OCI-LY7 (cell line): Measurements from ENCODE around the gene ELOVL6.

ENCODE experiments used
- CTCF ChIP-seq: fragments of 200-600 bp; sonication (generic); conservative IDR thresholded peaks from 2 replicates; pipeline ENCODE4 v1.5.1; 2014; ENCODE audit warnings: mild to moderate bottlenecking, antibody characterized with exemption, low read length, moderate library complexity, mixed read lengths
- EZH2phosphoT487 ChIP-seq: fragments of 200-600 bp; sonication (generic); IDR thresholded peaks from 2 replicates; pipeline ENCODE4 v1.6.1; 2018; ENCODE audit warnings: low read depth, borderline replicate concordance, mild to moderate bottlenecking, mixed run types, antibody characterized with exemption, low read length, moderate library complexity, mixed read lengths

GRCh38 chr4:110120506-110120905, 77.9 kb downstream of the ELOVL6 start:
- TF ChIP-seq CTCF (no peak), EZH2phosphoT487 (no peak)
